Measurements from ENCODE around the gene DIAPH3. TPM values are rescaled to one million over a fixed set of nuclear protein-coding genes. Genes with fewer than 3 reads are reported as not detected.

DIAPH3 gene
- total and polyA plus RNA-seq, 2 donors (not counting 1 experiment from before 2014, with no cell fraction given): 0.03 to 0.10 TPM

GRCh38 chr13:60112771-60113170, 51.0 kb downstream of the DIAPH3 start:
- H3K79me2 ChIP-seq (ENCODE audit: control insufficient read depth, insufficient read depth, low read length): no peaks in the 10 kb centered on the region
- no peak overlapping the region for H3K4me3 ChIP-seq (ENCODE audit: control extremely low read depth in 1 of 5, extremely low read depth in 1 of 5, insufficient read depth in 1 of 5, low read depth in 2 of 5, low read length in 4 of 5)
- no peak for DNase-seq
- no peak overlapping the region for H3K27ac ChIP-seq (ENCODE audit: low read length in 2 of 2)
- peaks cover 7% of the 10 kb centered on the region for H3K9me3 Mint-ChIP-seq (ENCODE audit: insufficient read depth)
- H3K4me2 ChIP-seq (replicated peaks; ENCODE audit: low read depth, low read length, poor library complexity, severe bottlenecking): no peak overlapping the region
- no peaks in the 10 kb centered on the region for H3K36me3 ChIP-seq (replicated peaks in 1 of 2; ENCODE audit: control extremely low read depth in 1 of 2, control insufficient read depth in 1 of 2, extremely low read depth in 1 of 2, insufficient read depth in 2 of 2, low read length in 1 of 2)
- H3K27me3 ChIP-seq (replicated peaks in 1 of 4; ENCODE audit: control extremely low read depth in 1 of 4, control insufficient read depth in 3 of 4, insufficient read depth in 4 of 4, low read length in 3 of 4): no peaks in the 10 kb centered on the region
- H3K27ac Mint-ChIP-seq: no peak overlapping the region
- H3K4me1 ChIP-seq (ENCODE audit: control insufficient read depth in 2 of 2, insufficient read depth in 2 of 2, low read length in 2 of 2): no peaks in the 10 kb centered on the region
- H2AFZ ChIP-seq (ENCODE audit: insufficient read depth, low read depth, low read length, poor library complexity, severe bottlenecking): no peak overlapping the region
- H3K4me3 Mint-ChIP-seq: no peak overlapping the region
- no peak for TF ChIP-seq CTCF (IDR thresholded peaks at IDR 0.05)
- TF ChIP-seq EZH2 (IDR thresholded peaks at IDR 0.05; ENCODE audit: borderline replicate concordance, insufficient read depth, low read depth, low read length, poor library complexity, severe bottlenecking): no peak
- POLR2A ChIA-PET: no interaction called here
- no peaks in the 10 kb centered on the region for H4K20me1 ChIP-seq (ENCODE audit: control insufficient read depth, insufficient read depth, low read length, poor library complexity, severe bottlenecking)
- no peaks in the 10 kb centered on the region for H3K27me3 Mint-ChIP-seq
- no peak overlapping the region for H3K9ac ChIP-seq (ENCODE audit: low read length)
- ATAC-seq (ENCODE audit: low read depth): no peak
- CTCF ChIA-PET: no interaction called here
- intact Hi-C loops (cut with micrococcal nuclease): no loop called here
- WGBS (ENCODE audit: insufficient coverage): no CpG with 5 or more reads among the region's 1 CpG
- H3K9me3 ChIP-seq (ENCODE audit: control extremely low read depth in 1 of 3, control insufficient read depth in 2 of 3, insufficient read depth in 1 of 3, low read length in 2 of 3): peaks cover 0 to 5% (median 0%) of the 10 kb centered on the region in 3 donors
- no peaks in the 10 kb centered on the region for H3K4me1 Mint-ChIP-seq

- CTCF ChIA-PET: no interaction called here
- H3K4me1 Mint-ChIP-seq: no peaks in the 10 kb centered on the region
- peaks cover 7% of the 10 kb centered on the region for H3K9me3 Mint-ChIP-seq (ENCODE audit: insufficient read depth)
- no peak for ATAC-seq (ENCODE audit: low read depth)
- H3K27me3 Mint-ChIP-seq: no peaks in the 10 kb centered on the region
- no peaks in the 10 kb centered on the region for H3K36me3 ChIP-seq (replicated peaks in 1 of 2; ENCODE audit: control extremely low read depth in 1 of 2, control insufficient read depth in 1 of 2, extremely low read depth in 1 of 2, insufficient read depth in 2 of 2, low read length in 1 of 2)
- WGBS (ENCODE audit: insufficient coverage): 100% methylated on average over 1 of the region's 3 CpGs
- no peak overlapping the region for H3K4me3 ChIP-seq (ENCODE audit: control extremely low read depth in 1 of 5, extremely low read depth in 1 of 5, insufficient read depth in 1 of 5, low read depth in 2 of 5, low read length in 4 of 5)
- H3K27ac ChIP-seq (ENCODE audit: low read length in 2 of 2): no peak overlapping the region
- DNase-seq: no peak
- H3K79me2 ChIP-seq (ENCODE audit: control insufficient read depth, insufficient read depth, low read length): no peaks in the 10 kb centered on the region
- no peak for TF ChIP-seq EZH2 (IDR thresholded peaks at IDR 0.05; ENCODE audit: borderline replicate concordance, insufficient read depth, low read depth, low read length, poor library complexity, severe bottlenecking)
- TF ChIP-seq CTCF (IDR thresholded peaks at IDR 0.05): no peak
- POLR2A ChIA-PET: no interaction called here
- no peak overlapping the region for H3K4me2 ChIP-seq (replicated peaks; ENCODE audit: low read depth, low read length, poor library complexity, severe bottlenecking)
- H3K4me3 Mint-ChIP-seq: no peak overlapping the region
- H3K27ac Mint-ChIP-seq: no peak overlapping the region
- no peaks in the 10 kb centered on the region for H4K20me1 ChIP-seq (ENCODE audit: control insufficient read depth, insufficient read depth, low read length, poor library complexity, severe bottlenecking)
- H3K9me3 ChIP-seq (ENCODE audit: control extremely low read depth in 1 of 3, control insufficient read depth in 2 of 3, insufficient read depth in 1 of 3, low read length in 2 of 3): peaks cover 0 to 5% (median 0%) of the 10 kb centered on the region in 3 donors
- H2AFZ ChIP-seq (ENCODE audit: insufficient read depth, low read depth, low read length, poor library complexity, severe bottlenecking): no peak overlapping the region
- H3K4me1 ChIP-seq (ENCODE audit: control insufficient read depth in 2 of 2, insufficient read depth in 2 of 2, low read length in 2 of 2): no peaks in the 10 kb centered on the region
- intact Hi-C loops (cut with micrococcal nuclease): no loop called here
- no peak overlapping the region for H3K9ac ChIP-seq (ENCODE audit: low read length)
- H3K27me3 ChIP-seq (replicated peaks in 1 of 4; ENCODE audit: control extremely low read depth in 1 of 4, control insufficient read depth in 3 of 4, insufficient read depth in 4 of 4, low read length in 3 of 4): no peaks in the 10 kb centered on the region
Measured at GRCh38 chr13:60111691-60112090, 52.0 kb downstream of the DIAPH3 start.
